ENCODE results near the gene DGKD.
A peak's percentile ranks its signal among the peaks of the same experiment; 100 is the strongest.

The DGKD gene

GRCh38 chr2:233339427-233339826 is 14.9 kb upstream of the DGKD start:
- DNase-seq = no peak

- DNase-seq = no peak
Observed at GRCh38 chr2:233341296-233341695, 13.0 kb upstream of the DGKD start.

- DNase-seq = no peak
Observed at GRCh38 chr2:233342301-233342700, 12.0 kb upstream of the DGKD start.

- no peak for DNase-seq
Observed at GRCh38 chr2:233343171-233343705, 11.1 kb upstream of the DGKD start.

- DNase-seq = no peak
Observed at GRCh38 chr2:233346376-233346775, 7.9 kb upstream of the DGKD start.

- no peak for DNase-seq
Observed at GRCh38 chr2:233346930-233347329, 7.4 kb upstream of the DGKD start.

- no peak for DNase-seq
Observed at GRCh38 chr2:233349005-233349998, 5.0 kb upstream of the DGKD start.

- peak; percentile 85 for DNase-seq
Observed at GRCh38 chr2:233350708-233351107, 3.6 kb upstream of the DGKD start.

GRCh38 chr2:233351423-233351822 is 2.9 kb upstream of the DGKD start:
- no peak for DNase-seq

GRCh38 chr2:233352141-233352842 is 2.0 kb upstream of the DGKD start:
- no peak for DNase-seq

- DNase-seq = no peak
Observed at GRCh38 chr2:233353101-233353768, 1.1 kb upstream of the DGKD start.

GRCh38 chr2:233354500-233354924 is 218 bp downstream of the DGKD start:
- no peak for DNase-seq

GRCh38 chr2:233354971-233355574 is 779 bp downstream of the DGKD start:
- DNase-seq = no peak

GRCh38 chr2:233355916-233356315 is 1.6 kb downstream of the DGKD start:
- DNase-seq = no peak

GRCh38 chr2:233356546-233357308 is 2.4 kb downstream of the DGKD start:
- DNase-seq = no peak

- DNase-seq = no peak
Observed at GRCh38 chr2:233358335-233358734, 4.0 kb downstream of the DGKD start.

GRCh38 chr2:233358947-233359346 is 4.7 kb downstream of the DGKD start:
- DNase-seq = no peak

GRCh38 chr2:233359823-233360222 is 5.5 kb downstream of the DGKD start:
- no peak for DNase-seq

GRCh38 chr2:233360771-233361176 is 6.5 kb downstream of the DGKD start:
- no peak for DNase-seq

- DNase-seq = no peak
Observed at GRCh38 chr2:233361297-233361696, 7.0 kb downstream of the DGKD start.

GRCh38 chr2:233362742-233363141 is 8.4 kb downstream of the DGKD start:
- no peak for DNase-seq

GRCh38 chr2:233363744-233364235 is 9.5 kb downstream of the DGKD start:
- DNase-seq = no peak

Data from fibroblast of upper back skin (primary cell).